Heart left ventricle (tissue), 16 donors: ENCODE results near the gene ARHGEF28. TPM values are rescaled to one million over a fixed set of nuclear protein-coding genes. Genes with fewer than 3 reads are reported as not detected.

Experiments
- ATAC-seq, 4 donors: fragments of 200-7000 bp; cut with Tn5 transposase; one replicate each; pipeline ENCODE4 v1.9.1; 2020 to 2022; ENCODE audit warnings: moderate library complexity in 4 of 4, mild to moderate bottlenecking in 3 of 4, moderate number of reproducible peaks in 1 of 4
- DNase-seq, 5 donors: peaks; one replicate each; pipeline ENCODE4 v3.0.0-alpha.2; 2020
- H3K27ac ChIP-seq, 12 donors: fragments of 200-600 bp; sonication (generic) in 4 of 12; one replicate each; pipeline versions ENCODE4 v1.5.0 to v1.8.0; 2016 to 2022; ENCODE audit warnings: mild to moderate bottlenecking in 2 of 12
- H3K27me3 ChIP-seq, 9 donors: fragments of 200-600 bp; sonication (generic) in 2 of 9; one replicate each; pipeline versions ENCODE4 v1.5.1 to v1.8.0; 2016 to 2022; ENCODE audit warnings: mild to moderate bottlenecking in 3 of 9
- H3K36me3 ChIP-seq, 9 donors: fragments of 200-600 bp; sonication (generic) in 2 of 9; one replicate each; pipeline versions ENCODE4 v1.5.0 to v1.8.0; 2018 to 2022; ENCODE audit warnings: mild to moderate bottlenecking in 2 of 9
- H3K4me1 ChIP-seq, 12 donors: fragments of 200-600 bp; sonication (generic) in 4 of 12; one replicate each; pipeline versions ENCODE4 v1.5.0 to v1.8.0; 2016 to 2022; ENCODE audit warnings: mild to moderate bottlenecking in 3 of 12
- H3K4me3 ChIP-seq, 12 donors: fragments of 200-600 bp; sonication (generic) in 4 of 12; one replicate each; pipeline versions ENCODE4 v1.5.0 to v1.8.0; 2017 to 2022; ENCODE audit warnings: mild to moderate bottlenecking in 9 of 12, moderate library complexity in 4 of 12
- H3K9me3 ChIP-seq, 12 donors: fragments of 200-600 bp; sonication (generic) in 4 of 12; one replicate each; pipeline versions ENCODE4 v1.5.0 to v1.8.0; 2016 to 2022; ENCODE audit warnings: mild to moderate bottlenecking in 1 of 12
- POLR2A ChIP-seq, 2 donors: fragments of 450-650 bp; IDR thresholded peaks; one replicate each; pipeline ENCODE4 v1.6.1; 2017; ENCODE audit warnings: antibody characterized with exemption in 2 of 2, mild to moderate bottlenecking in 2 of 2, moderate library complexity in 2 of 2
- WGBS, 4 donors: extraction: QIAGEN DNeasy Blood & Tissue Kit in 2 of 4; methylation state at CpG; one replicate each; pipeline versions ENCODE4 v1.1.5 to v1.1.7; 2013 to 2018; 5-methylcytosine and 5-hydroxymethylcytosine counted together
- intact Hi-C, 10 donors: fragments of 100-400 bp; cut with DNase I; formaldehyde crosslinking; loops; one replicate each; pipeline versions ENCODE4 v1.11.1 to v1.14.2; 2022
- polyA plus RNA-seq, 2 donors: library from polyadenylated mRNA; stranded (reverse); fragments of 200-250 nt; gene quantifications; one replicate each; pipeline ENCODE4 v1.2.3, GENCODE V29; 2013
- total RNA-seq, 9 donors: library from RNA; depleted of rRNA in 2 of 9; stranded (reverse); fragments of >200 nt in 2 of 9; fragmentation: NEBNext Ultra II Directional in 3 of 9; extraction: Animal tissue kit (Norgen Biotek cat#: 25700) in 3 of 9; gene quantifications; one replicate each; pipeline versions ENCODE4 v1.1.0 to v1.2.4, GENCODE V29; 2016 to 2023
- TF ChIP-seq, protein P1 (sequence below), 12 donors: fragments of 200-600 bp; sonication (generic) in 4 of 12; IDR thresholded peaks; one replicate each; pipeline versions ENCODE4 v1.5.0 to v1.8.0; 2018 to 2022; ENCODE audit warnings: antibody characterized with exemption in 12 of 12, mild to moderate bottlenecking in 5 of 12
- donor health status: ischemic (EF 13 %, LVEDD 7.1; RV severe dilation, severe dysfunction).
- donor health status: healthy with polysubstance abuse.
- donor health status: DM: no; HTN: yes; CAD: no.
- donor health status: DM: no; HTN: no; CAD: no.
- donor health status: ischemic (EF 25% LVEDD 6.9; RV normal size, moderate dysfunction).
- donor health status: ischemic (EF 25% LVEDD 5.7; RV mildly dilated, moderate dysfunction).
- donor health status: healthy.
- donor health status: DM: yes; HTN: yes; CAD: no.
- donor health status: ischemic (EF 35%, LVEDD 5.7; RV mildly dilated, moderate dysfunction).
- donor health status: nonischemic (EF 11% LVEDD 7.7; RV severe dilation, severe dysfunction).
- donor health status: DM: yes; HTN: yes; CAD: no.
- donor health status: PGD.
- donor health status: ischemic (EF 29% LVEDD 5.4; RV normal size, mild dysfunction).
- donor health status: nonischemic (EF 23%, LVEDD 6.1; RV moderate dilation, normal function).

Gene ARHGEF28
- total and polyA plus RNA-seq, 11 donors, result 0.51 to 7.7 (median 1.7) TPM

- DNase-seq (no peak), ATAC-seq (no peak)
- Histone ChIP-seq H3K36me3 (no peaks in the 10 kb centered on the region), H3K9me3 (no peaks in the 10 kb centered on the region), H3K4me1 (no peaks in the 10 kb centered on the region), H3K27ac (no peak overlapping the region), H3K27me3 (no peaks in the 10 kb centered on the region), H3K4me3 (no peak overlapping the region)
- TF ChIP-seq, protein P1, sequence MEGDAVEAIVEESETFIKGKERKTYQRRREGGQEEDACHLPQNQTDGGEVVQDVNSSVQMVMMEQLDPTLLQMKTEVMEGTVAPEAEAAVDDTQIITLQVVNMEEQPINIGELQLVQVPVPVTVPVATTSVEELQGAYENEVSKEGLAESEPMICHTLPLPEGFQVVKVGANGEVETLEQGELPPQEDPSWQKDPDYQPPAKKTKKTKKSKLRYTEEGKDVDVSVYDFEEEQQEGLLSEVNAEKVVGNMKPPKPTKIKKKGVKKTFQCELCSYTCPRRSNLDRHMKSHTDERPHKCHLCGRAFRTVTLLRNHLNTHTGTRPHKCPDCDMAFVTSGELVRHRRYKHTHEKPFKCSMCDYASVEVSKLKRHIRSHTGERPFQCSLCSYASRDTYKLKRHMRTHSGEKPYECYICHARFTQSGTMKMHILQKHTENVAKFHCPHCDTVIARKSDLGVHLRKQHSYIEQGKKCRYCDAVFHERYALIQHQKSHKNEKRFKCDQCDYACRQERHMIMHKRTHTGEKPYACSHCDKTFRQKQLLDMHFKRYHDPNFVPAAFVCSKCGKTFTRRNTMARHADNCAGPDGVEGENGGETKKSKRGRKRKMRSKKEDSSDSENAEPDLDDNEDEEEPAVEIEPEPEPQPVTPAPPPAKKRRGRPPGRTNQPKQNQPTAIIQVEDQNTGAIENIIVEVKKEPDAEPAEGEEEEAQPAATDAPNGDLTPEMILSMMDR (IDR thresholded peaks at IDR 0.05), result no peak
- no peak for TF ChIP-seq POLR2A (IDR thresholded peaks at IDR 0.05)
- WGBS, 4 donors, result 67 to 82% (median 76%) methylated on average over 3 of the region's 3 CpGs
- intact Hi-C loops, result no loop called here
Observed at GRCh38 chr5:73957397-73958001, 331.5 kb downstream of the ARHGEF28 start.

DNA sequence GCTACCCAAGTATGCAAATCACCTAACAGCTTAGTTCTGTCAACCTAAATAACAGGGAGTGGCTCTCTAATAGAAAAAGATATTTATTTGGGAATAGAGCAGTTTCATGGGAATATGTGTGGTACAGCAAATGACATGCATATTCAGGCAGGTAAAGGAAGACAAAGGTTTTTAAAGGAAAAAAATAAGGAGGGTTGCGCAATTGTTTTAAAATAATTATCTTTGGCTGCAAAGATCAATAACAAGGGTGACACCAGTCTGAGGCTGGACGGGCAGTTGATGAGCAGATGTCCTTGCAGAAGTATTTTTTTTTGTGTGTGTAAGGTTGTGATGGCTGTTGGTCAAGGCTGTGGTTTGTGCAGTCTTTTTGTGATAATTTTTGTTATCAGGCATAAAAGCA is 332.0 kb downstream of the ARHGEF28 start:
- Histone ChIP-seq H3K27ac (no peak overlapping the region), H3K27me3 (no peaks in the 10 kb centered on the region), H3K9me3 (no peaks in the 10 kb centered on the region), H3K4me3 (no peak overlapping the region), H3K4me1 (no peaks in the 10 kb centered on the region), H3K36me3 (no peaks in the 10 kb centered on the region)
- DNase-seq, result no peak
- TF ChIP-seq, protein P1 (IDR thresholded peaks at IDR 0.05), result no peak
- no peak for TF ChIP-seq POLR2A (IDR thresholded peaks at IDR 0.05)
- intact Hi-C loops, result no loop called here
- no peak for ATAC-seq
- WGBS, 4 donors, result 88 to 92% (median 91%) methylated on average over 2 of the region's 2 CpGs

- Histone ChIP-seq H3K9me3 (no peaks in the 10 kb centered on the region), H3K4me3 (no peak overlapping the region), H3K27me3 (no peaks in the 10 kb centered on the region), H3K36me3 (no peaks in the 10 kb centered on the region), H3K4me1 (no peaks in the 10 kb centered on the region), H3K27ac (no peak overlapping the region)
- no peak for ATAC-seq
- 74 to 95% (median 85%) methylated on average over 5 of the region's 5 CpGs for WGBS, 4 donors
- intact Hi-C loops, result no loop called here
- no peak for DNase-seq
- TF ChIP-seq, protein P1 (IDR thresholded peaks at IDR 0.05), result no peak
- TF ChIP-seq POLR2A (IDR thresholded peaks at IDR 0.05), result no peak
Observed at GRCh38 chr5:73960023-73960422, 334.0 kb downstream of the ARHGEF28 start.

GRCh38 chr5:73960426-73960825 is 334.4 kb downstream of the ARHGEF28 start:
- H3K4me3 ChIP-seq, result no peak overlapping the region
- no peak overlapping the region for H3K27ac ChIP-seq
- no peaks in the 10 kb centered on the region for H3K36me3 ChIP-seq
- DNase-seq (no peak), ATAC-seq (no peak)
- intact Hi-C loops, result no loop called here
- WGBS, 4 donors, result 73 to 96% (median 92%) methylated on average over 1 of the region's 1 CpG
- H3K9me3 ChIP-seq, result no peaks in the 10 kb centered on the region
- no peaks in the 10 kb centered on the region for H3K27me3 ChIP-seq
- no peak for TF ChIP-seq POLR2A (IDR thresholded peaks at IDR 0.05)
- TF ChIP-seq, protein P1 (IDR thresholded peaks at IDR 0.05), result no peak
- no peaks in the 10 kb centered on the region for H3K4me1 ChIP-seq
